ENCODE data around the gene PNRC1. TPM values are rescaled to one million over a fixed set of nuclear protein-coding genes. Genes with fewer than 3 reads are reported as not detected.

PNRC1 gene
- polyA plus RNA-seq, 2 of the 4 experiments (the other 2 are of a cell fraction): 27.2 to 37.8 TPM

DNA sequence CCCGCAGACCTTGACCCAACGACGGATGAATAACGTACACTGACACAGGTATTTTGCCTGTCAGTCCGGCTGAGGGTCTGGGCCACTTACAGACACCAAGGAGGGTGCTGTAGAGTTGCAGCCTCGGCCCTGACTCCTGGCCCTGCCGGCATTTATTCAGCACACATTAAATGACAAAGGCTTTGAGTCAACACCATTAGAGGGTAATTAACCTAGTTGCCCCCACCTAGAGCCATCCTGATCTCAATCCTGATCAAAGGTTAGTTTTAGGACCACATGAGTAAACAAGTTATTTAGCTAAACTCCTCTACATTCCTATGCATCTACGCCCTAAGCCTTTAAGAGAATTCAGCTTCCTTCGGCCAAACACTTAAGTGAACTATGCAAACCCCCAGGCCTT, 53.4 kb downstream of the PNRC1 start (continued):
- no peak for TF ChIP-seq RAD21 (conservative IDR thresholded peaks at IDR 0.05 in 1 of 2, IDR thresholded peaks at IDR 0.05 in 1 of 2)
- TF ChIP-seq, protein P1, sequence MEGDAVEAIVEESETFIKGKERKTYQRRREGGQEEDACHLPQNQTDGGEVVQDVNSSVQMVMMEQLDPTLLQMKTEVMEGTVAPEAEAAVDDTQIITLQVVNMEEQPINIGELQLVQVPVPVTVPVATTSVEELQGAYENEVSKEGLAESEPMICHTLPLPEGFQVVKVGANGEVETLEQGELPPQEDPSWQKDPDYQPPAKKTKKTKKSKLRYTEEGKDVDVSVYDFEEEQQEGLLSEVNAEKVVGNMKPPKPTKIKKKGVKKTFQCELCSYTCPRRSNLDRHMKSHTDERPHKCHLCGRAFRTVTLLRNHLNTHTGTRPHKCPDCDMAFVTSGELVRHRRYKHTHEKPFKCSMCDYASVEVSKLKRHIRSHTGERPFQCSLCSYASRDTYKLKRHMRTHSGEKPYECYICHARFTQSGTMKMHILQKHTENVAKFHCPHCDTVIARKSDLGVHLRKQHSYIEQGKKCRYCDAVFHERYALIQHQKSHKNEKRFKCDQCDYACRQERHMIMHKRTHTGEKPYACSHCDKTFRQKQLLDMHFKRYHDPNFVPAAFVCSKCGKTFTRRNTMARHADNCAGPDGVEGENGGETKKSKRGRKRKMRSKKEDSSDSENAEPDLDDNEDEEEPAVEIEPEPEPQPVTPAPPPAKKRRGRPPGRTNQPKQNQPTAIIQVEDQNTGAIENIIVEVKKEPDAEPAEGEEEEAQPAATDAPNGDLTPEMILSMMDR (IDR thresholded peaks at IDR 0.05): no peak

DNA sequence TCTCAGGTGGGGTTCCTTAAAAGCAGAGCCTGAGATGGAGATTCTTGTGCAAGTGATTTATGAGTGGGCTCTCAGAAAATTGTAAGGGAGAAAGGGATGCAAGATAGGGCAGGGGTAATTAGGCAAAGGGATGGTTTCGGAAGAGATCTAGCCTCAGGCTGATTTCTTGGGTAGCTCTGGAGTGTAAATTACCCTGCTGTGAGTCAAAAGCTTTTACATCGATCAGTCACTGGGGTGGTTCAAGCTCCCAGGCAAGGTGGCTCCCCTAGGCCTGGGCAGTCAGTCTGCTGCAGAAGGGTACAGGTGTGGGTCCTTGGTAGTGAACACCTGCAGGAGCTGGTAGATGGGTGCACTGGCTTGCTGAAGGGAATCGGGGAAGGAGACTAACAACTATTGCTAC, 54.2 kb downstream of the PNRC1 start:
- TF ChIP-seq MAFK (IDR thresholded peaks at IDR 0.05; ENCODE audit: partially characterized antibody) (no peak), RCOR1 (IDR thresholded peaks at IDR 0.05; ENCODE audit: low read depth, low read length) (no peak), RARB (CRISPR knock-in tag; IDR thresholded peaks at IDR 0.05) (no peak), KDM1A (IDR thresholded peaks at IDR 0.05; ENCODE audit: low read depth) (no peak)
- TF ChIP-seq, protein P1 (IDR thresholded peaks at IDR 0.05): no peak
- Histone ChIP-seq H3K4me2 (no peak overlapping the region), H3K27ac (no peak overlapping the region), H3K4me1 (peaks cover 12% of the 10 kb centered on the region), H3K9me3 (no peaks in the 10 kb centered on the region), H3K4me3 (no peak overlapping the region)
- FAIRE-seq (no peak), DNase-seq (ENCODE audit: low read depth in 1 of 2, low spot score in 1 of 2) (no peak), ATAC-seq (no peak)
- ChIA-PET CTCF (interaction anchor here (1.2 to 1.3 kb wide), 3 partner anchors 11 to 475 kb away, joined by 3 to 5 read pairs (median 4); no protein-coding TSS in a partner anchor), POLR2A (no interaction called here)
- 94% methylated on average over 3 of the region's 3 CpGs for WGBS (ENCODE audit: missing lambda C conversion rate)

Small RNAs within 50 kb of the gene (small RNA-seq; reads per million reads assigned to genes)
- gene RN7SL336P (0 reads per million in 6 experiments), gene RNU2-61P (0 to 4.7 (median 0.45) reads per million in 6 experiments)

Other genes with a start within 250 kb of the PNRC1 start
- gene RNGTT, start 117.1 kb upstream of the PNRC1 start, polyA plus RNA-seq (2011; rRNA removed): 12.8 and 15.0 TPM in 2 replicates
- gene RNGTT, start 117.1 kb upstream of the PNRC1 start, polyA plus RNA-seq (2017; fragmentation: RNase III; extraction: RNeasy Plus Mini Kit Qiagen cat#74134 plus additional on column Dnase treatment): 11.1 to 12.4 TPM (median 11.6 TPM) in 3 replicates
- gene SRSF12, start 37.3 kb downstream of the PNRC1 start, polyA plus RNA-seq (2011; rRNA removed): 1.9 and 2.7 TPM in 2 replicates
- 0.98 to 1.5 TPM (median 1.3 TPM) in 3 replicates for gene SRSF12, start 37.3 kb downstream of the PNRC1 start, polyA plus RNA-seq (2017; fragmentation: RNase III; extraction: RNeasy Plus Mini Kit Qiagen cat#74134 plus additional on column Dnase treatment)
- 17.4 and 25.4 TPM in 2 replicates for gene PM20D2, start 65.3 kb downstream of the PNRC1 start, polyA plus RNA-seq (2011; rRNA removed)
- gene PM20D2, start 65.3 kb downstream of the PNRC1 start, polyA plus RNA-seq (2017; fragmentation: RNase III; extraction: RNeasy Plus Mini Kit Qiagen cat#74134 plus additional on column Dnase treatment): 13.3 to 14.7 TPM (median 13.9 TPM) in 3 replicates
- not detected in 2 replicates for gene GABRR1, start 136.6 kb downstream of the PNRC1 start, polyA plus RNA-seq (2011; rRNA removed)
- gene GABRR1, start 136.6 kb downstream of the PNRC1 start, polyA plus RNA-seq (2017; fragmentation: RNase III; extraction: RNeasy Plus Mini Kit Qiagen cat#74134 plus additional on column Dnase treatment): not detected in 3 replicates
- gene GABRR2, start 234.5 kb downstream of the PNRC1 start, polyA plus RNA-seq (2011; rRNA removed): 0.09 and 0.12 TPM in 2 replicates
- gene GABRR2, start 234.5 kb downstream of the PNRC1 start, polyA plus RNA-seq (2017; fragmentation: RNase III; extraction: RNeasy Plus Mini Kit Qiagen cat#74134 plus additional on column Dnase treatment): 0.05 to 0.21 TPM (median 0.08 TPM) in 3 replicates